Memory B cell (primary cell): ENCODE data around the gene CCNK.

Experiments used
- ATAC-seq: fragments of 150-1000 bp; cut with Tn5 transposase; 2 replicates; pipeline ENCODE4 v1.10.0; 2021; ENCODE audit warnings: low read depth, mild to moderate bottlenecking, moderate library complexity
- DNase-seq, 2 donors: peaks; one replicate each; pipeline ENCODE4 v3.0.0; 2022; ENCODE audit warnings: low spot score in 2 of 2
- H3K27ac Mint-ChIP-seq: one replicate; pipeline ENCODE4 v1.8.0; 2022; ENCODE audit warnings: mild to moderate bottlenecking, moderate library complexity, mixed read lengths
- H3K27me3 Mint-ChIP-seq: one replicate; pipeline ENCODE4 v1.8.0; 2022; ENCODE audit warnings: mixed read lengths
- H3K36me3 Mint-ChIP-seq: one replicate; pipeline ENCODE4 v1.8.0; 2022; ENCODE audit warnings: mild to moderate bottlenecking, mixed read lengths
- H3K4me1 Mint-ChIP-seq: one replicate; pipeline ENCODE4 v1.8.0; 2022; ENCODE audit warnings: mixed read lengths
- H3K4me3 Mint-ChIP-seq: one replicate; pipeline ENCODE4 v1.8.0; 2022; ENCODE audit warnings: mild to moderate bottlenecking, moderate library complexity, mixed read lengths
- H3K9me3 Mint-ChIP-seq: one replicate; pipeline ENCODE4 v1.8.0; 2022; ENCODE audit warnings: mixed read lengths

Gene CCNK

GRCh38 chr14:99507860-99508640, 26.8 kb downstream of the CCNK start:
- Mint-ChIP-seq H3K4me3 (no peak overlapping the region), H3K27me3 (no peaks in the 10 kb centered on the region), H3K9me3 (no peaks in the 10 kb centered on the region), H3K4me1 (no peaks in the 10 kb centered on the region), H3K36me3 (peaks cover 39% of the 10 kb centered on the region), H3K27ac (no peak overlapping the region)
- DNase-seq (no peak), ATAC-seq (no peak)

GRCh38 chr14:99508896-99509629, 27.9 kb downstream of the CCNK start:
- Mint-ChIP-seq H3K27me3 (no peaks in the 10 kb centered on the region), H3K4me3 (no peak overlapping the region), H3K4me1 (no peaks in the 10 kb centered on the region), H3K9me3 (no peaks in the 10 kb centered on the region), H3K36me3 (peaks cover 35% of the 10 kb centered on the region), H3K27ac (no peak overlapping the region)
- ATAC-seq (no peak), DNase-seq (no peak)

GRCh38 chr14:99509871-99510555, 28.8 kb downstream of the CCNK start:
- Mint-ChIP-seq H3K27ac (no peak overlapping the region), H3K4me1 (no peaks in the 10 kb centered on the region), H3K27me3 (no peaks in the 10 kb centered on the region), H3K36me3 (peaks cover 28% of the 10 kb centered on the region), H3K9me3 (no peaks in the 10 kb centered on the region), H3K4me3 (no peak overlapping the region)
- no peak for DNase-seq
- no peak for ATAC-seq

DNA sequence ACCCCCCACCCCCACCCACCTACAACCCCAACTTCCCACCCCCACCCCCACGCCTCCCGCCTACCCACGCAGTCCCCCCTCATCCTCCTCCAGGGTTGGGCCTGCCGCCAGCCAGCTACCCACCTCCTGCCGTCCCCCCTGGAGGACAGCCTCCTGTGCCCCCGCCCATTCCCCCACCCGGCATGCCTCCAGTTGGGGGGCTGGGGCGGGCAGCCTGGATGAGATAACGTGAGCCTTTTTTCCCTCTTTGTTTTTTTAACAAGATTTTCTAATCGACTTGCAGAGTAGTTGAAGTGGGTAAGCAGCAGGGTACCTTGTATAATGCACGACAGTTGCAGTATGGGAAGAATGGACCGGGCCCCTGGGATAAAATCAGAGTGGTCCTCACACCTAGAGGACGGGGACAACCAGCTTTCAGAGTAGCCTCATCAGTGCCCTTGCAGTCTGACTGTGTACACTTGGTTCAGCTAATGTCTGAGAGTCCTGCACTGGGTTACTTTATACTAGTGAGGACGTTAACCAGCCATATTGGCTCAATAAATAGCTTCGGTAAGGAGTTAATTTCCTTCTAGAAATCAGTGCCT, 29.4 kb downstream of the CCNK start:
- no peak overlapping the region for H3K27ac Mint-ChIP-seq
- ATAC-seq = no peak
- H3K27me3 Mint-ChIP-seq = no peaks in the 10 kb centered on the region
- H3K4me1 Mint-ChIP-seq = no peaks in the 10 kb centered on the region
- no peaks in the 10 kb centered on the region for H3K9me3 Mint-ChIP-seq
- H3K36me3 Mint-ChIP-seq = peaks cover 27% of the 10 kb centered on the region
- H3K4me3 Mint-ChIP-seq = no peak overlapping the region
- DNase-seq = no peak

- ATAC-seq = no peak
- Mint-ChIP-seq H3K4me1 (no peaks in the 10 kb centered on the region), H3K27me3 (no peaks in the 10 kb centered on the region), H3K27ac (no peak overlapping the region), H3K9me3 (no peaks in the 10 kb centered on the region), H3K36me3 (peaks cover 18% of the 10 kb centered on the region), H3K4me3 (no peak overlapping the region)
- no peak for DNase-seq
Observed at GRCh38 chr14:99511421-99512109, 30.4 kb downstream of the CCNK start.

GRCh38 chr14:99512110-99512449, 30.9 kb downstream of the CCNK start:
- DNase-seq (no peak), ATAC-seq (no peak)
- Mint-ChIP-seq H3K9me3 (no peaks in the 10 kb centered on the region), H3K4me3 (no peak overlapping the region), H3K36me3 (peaks cover 17% of the 10 kb centered on the region), H3K4me1 (no peaks in the 10 kb centered on the region), H3K27me3 (no peaks in the 10 kb centered on the region), H3K27ac (no peak overlapping the region)

GRCh38 chr14:99512571-99513182, 31.5 kb downstream of the CCNK start:
- Mint-ChIP-seq H3K27me3 (no peaks in the 10 kb centered on the region), H3K9me3 (no peaks in the 10 kb centered on the region), H3K36me3 (peaks cover 14% of the 10 kb centered on the region), H3K4me3 (no peak overlapping the region), H3K27ac (no peak overlapping the region), H3K4me1 (no peaks in the 10 kb centered on the region)
- ATAC-seq (no peak), DNase-seq (no peak)

DNA sequence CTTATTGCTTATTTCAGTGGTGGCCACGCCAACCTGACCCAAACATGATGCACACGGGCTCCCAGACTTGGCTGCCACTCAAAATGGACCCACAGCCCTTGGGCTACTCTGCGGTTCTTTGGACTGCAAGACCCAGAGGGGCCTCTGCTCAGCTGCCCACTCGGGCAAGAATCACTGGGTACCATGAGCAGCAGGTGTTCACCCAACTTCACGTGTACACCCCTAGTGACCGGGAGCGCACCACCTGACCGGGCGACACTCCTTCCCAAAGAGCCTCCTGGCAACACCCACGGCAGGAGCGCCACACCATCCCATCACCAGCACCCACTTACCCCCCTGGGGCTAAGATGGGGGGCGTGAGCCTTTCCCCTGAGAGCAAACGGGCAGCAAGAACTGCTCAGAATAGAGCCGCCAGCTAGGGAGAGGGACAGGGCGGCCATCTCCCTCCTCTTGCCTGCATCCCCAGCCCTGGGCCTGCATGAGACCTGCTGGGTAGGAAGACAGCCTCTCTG, 32.0 kb downstream of the CCNK start:
- DNase-seq = no peak
- H3K9me3 Mint-ChIP-seq = no peaks in the 10 kb centered on the region
- H3K27ac Mint-ChIP-seq = no peak overlapping the region
- no peaks in the 10 kb centered on the region for H3K27me3 Mint-ChIP-seq
- no peak overlapping the region for H3K4me3 Mint-ChIP-seq
- peaks cover 12% of the 10 kb centered on the region for H3K36me3 Mint-ChIP-seq
- no peak for ATAC-seq
- no peaks in the 10 kb centered on the region for H3K4me1 Mint-ChIP-seq

DNA sequence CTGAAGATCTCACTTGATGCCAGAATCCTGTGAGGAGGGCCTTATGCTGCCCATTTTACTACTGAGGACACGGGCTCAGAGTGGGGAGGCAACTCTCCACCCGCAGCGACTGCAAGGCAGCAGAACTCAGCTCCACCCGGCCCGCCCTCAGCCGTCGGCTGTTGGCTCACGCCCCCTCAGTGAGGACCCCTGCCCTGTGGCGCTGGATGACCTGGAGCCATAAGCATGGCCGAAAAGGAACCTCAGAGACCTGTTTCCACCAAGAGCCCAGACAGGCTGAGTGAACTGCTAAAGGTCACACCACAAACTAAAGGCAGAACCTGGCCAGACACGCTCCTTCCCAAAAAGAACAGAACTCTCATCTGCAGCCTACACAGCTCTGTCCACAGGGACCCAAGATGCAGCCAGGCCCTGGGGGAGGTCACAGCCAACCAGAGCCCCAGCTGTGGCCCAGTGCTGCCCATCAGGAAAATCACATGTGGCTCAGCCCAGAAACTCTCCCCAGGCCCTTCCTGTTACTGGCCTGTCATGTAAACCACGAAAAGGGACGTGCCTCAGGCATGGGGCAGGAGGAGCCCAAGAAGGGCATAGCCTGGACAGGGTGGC, 32.8 kb downstream of the CCNK start:
- no peak for ATAC-seq
- Mint-ChIP-seq H3K4me1 (no peaks in the 10 kb centered on the region), H3K9me3 (no peaks in the 10 kb centered on the region), H3K27ac (no peak overlapping the region), H3K36me3 (peaks cover 5% of the 10 kb centered on the region), H3K4me3 (no peak overlapping the region), H3K27me3 (no peaks in the 10 kb centered on the region)
- no peak for DNase-seq

GRCh38 chr14:99514552-99515300, 33.5 kb downstream of the CCNK start:
- no peak for DNase-seq
- no peaks in the 10 kb centered on the region for H3K27me3 Mint-ChIP-seq
- no peak for ATAC-seq
- H3K27ac Mint-ChIP-seq = no peak overlapping the region
- H3K4me3 Mint-ChIP-seq = no peak overlapping the region
- no peaks in the 10 kb centered on the region for H3K9me3 Mint-ChIP-seq
- H3K36me3 Mint-ChIP-seq = no peaks in the 10 kb centered on the region
- H3K4me1 Mint-ChIP-seq = no peaks in the 10 kb centered on the region

- DNase-seq (no peak), ATAC-seq (no peak)
- no peaks in the 10 kb centered on the region for H3K27me3 Mint-ChIP-seq
- no peaks in the 10 kb centered on the region for H3K36me3 Mint-ChIP-seq
- H3K4me3 Mint-ChIP-seq = no peak overlapping the region
- no peak overlapping the region for H3K27ac Mint-ChIP-seq
- no peaks in the 10 kb centered on the region for H3K4me1 Mint-ChIP-seq
- H3K9me3 Mint-ChIP-seq = no peaks in the 10 kb centered on the region
Observed at GRCh38 chr14:99515301-99516155, 34.3 kb downstream of the CCNK start.
